GM12878 (cell line): ENCODE measurements around the gene GNAQ. TPM values are rescaled to one million over a fixed set of nuclear protein-coding genes. Genes with fewer than 3 reads are reported as not detected.

Source experiments
- ATAC-seq: fragments of 200-7000 bp; cut with Tn5 transposase; 3 replicates; pipeline ENCODE4 v1.9.1; 2020; ENCODE audit warnings: mild to moderate bottlenecking, moderate library complexity
- BruUV-seq: library from RNA; stranded (reverse); fragments of 400-500 nt; replicated peaks from 2 replicates; lab custom pipeline; 2021; lab: Mats Ljungman, UMichigan
- CTCF ChIA-PET: fragments of 300-600 bp; sonication (Branson Sonifier 250); formaldehyde crosslinking; extraction: SDS; loops from one replicate; lab custom pipeline; 2021; ENCODE audit warnings: inconsistent platforms; lab: Yijun Ruan, JAX
- POLR2A ChIA-PET: fragments of 350-600 bp; formaldehyde crosslinking; extraction: SDS; loops from one replicate; lab custom pipeline; 2021; ENCODE audit warnings: inconsistent platforms; lab: Charles Lee
- RAD21 ChIA-PET: fragments of 300-600 bp; sonication (Branson Sonifier 250); formaldehyde crosslinking; loops from one replicate; lab custom pipeline; 2023; ENCODE audit warnings: antibody characterized with exemption; ENCODE audit not compliant: unreplicated experiment; lab: Charles Lee
- SMC1A ChIA-PET: fragments of 300-600 bp; sonication (Branson Sonifier 250); formaldehyde crosslinking; loops from one replicate; lab custom pipeline; 2023; ENCODE audit not compliant: unreplicated experiment, uncharacterized antibody; lab: Charles Lee
- DNase-seq: peaks from one replicate; pipeline ENCODE4 v3.0.0-alpha.2; 2011; ENCODE audit warnings: low read depth, low spot score
- FAIRE-seq: peaks from 3 replicates; lab custom pipeline; 2011; peaks lifted over from hg19 to GRCh38; lab: Jason Lieb, UNC
- H2AFZ ChIP-seq: 2 replicates; pipeline ENCODE4 v1.6.0; 2011; ENCODE audit warnings: low read depth, low read length, control low read depth; ENCODE audit not compliant: control insufficient read depth
- H3K27ac ChIP-seq: 2 replicates; pipeline ENCODE4 v1.5.1; 2011; ENCODE audit warnings: control low read depth; ENCODE audit not compliant: control insufficient read depth, insufficient read depth
- H3K27me3 ChIP-seq, 2 experiments: replicated peaks in 1 of 2; 2 replicates each; pipeline versions ENCODE4 v1.6.0 to v1.6.1; 2011; ENCODE audit warnings: low read length in 1 of 2; ENCODE audit not compliant: control insufficient read depth in 2 of 2, insufficient read depth in 2 of 2
- H3K36me3 ChIP-seq, 2 experiments: 2 replicates each; pipeline ENCODE4 v1.5.1; 2011; ENCODE audit warnings: low read length in 1 of 2; ENCODE audit not compliant: control insufficient read depth in 2 of 2, insufficient read depth in 2 of 2
- H3K4me1 ChIP-seq: 2 replicates; pipeline ENCODE4 v1.6.1; 2011; ENCODE audit warnings: mild to moderate bottlenecking, low read length, moderate library complexity, mixed read lengths; ENCODE audit not compliant: control insufficient read depth, insufficient read depth
- H3K4me2 ChIP-seq: 2 replicates; pipeline ENCODE4 v1.6.0; 2011; ENCODE audit warnings: control low read depth; ENCODE audit not compliant: control insufficient read depth, insufficient read depth
- H3K4me3 ChIP-seq: fragments of 200-600 bp; sonication (generic); 2 replicates; pipeline ENCODE4 v1.5.1; 2016
- H3K79me2 ChIP-seq: 2 replicates; pipeline ENCODE4 v1.6.0; 2011; ENCODE audit warnings: low read length; ENCODE audit not compliant: control insufficient read depth, insufficient read depth
- H3K9ac ChIP-seq: 2 replicates; pipeline ENCODE4 v1.8.0; 2011; ENCODE audit warnings: low read length, control low read depth, mixed read lengths; ENCODE audit not compliant: control insufficient read depth, insufficient read depth
- H3K9me3 ChIP-seq: replicated peaks from 3 replicates; pipeline ENCODE4 v1.5.1; 2011; ENCODE audit warnings: mild to moderate bottlenecking, low read length; ENCODE audit not compliant: control insufficient read depth, insufficient read depth
- H4K20me1 ChIP-seq: 2 replicates; pipeline ENCODE4 v1.6.0; 2011; ENCODE audit not compliant: control insufficient read depth, insufficient read depth
- BACH1 ChIP-seq: fragments of 450-650 bp; IDR thresholded peaks from 2 replicates; pipeline ENCODE4 v1.6.1; 2017; ENCODE audit warnings: mild to moderate bottlenecking, borderline replicate concordance
- DPF2 ChIP-seq: fragments of 450-650 bp; IDR thresholded peaks from 2 replicates; pipeline ENCODE4 v1.6.1; 2017; ENCODE audit warnings: mild to moderate bottlenecking
- FOS ChIP-seq: IDR thresholded peaks from 3 replicates; pipeline ENCODE4 v1.6.1; 2011; ENCODE audit warnings: borderline replicate concordance; ENCODE audit not compliant: insufficient read length; ENCODE audit errors: extremely low read depth
- FOXK2 ChIP-seq: fragments of 450-650 bp; IDR thresholded peaks from 2 replicates; pipeline ENCODE4 v1.6.1; 2017; ENCODE audit warnings: mild to moderate bottlenecking, moderate library complexity
- MEF2A ChIP-seq: IDR thresholded peaks from 2 replicates; pipeline ENCODE4 v1.6.1; 2011; ENCODE audit warnings: low read depth, mild to moderate bottlenecking, low read length, moderate library complexity; ENCODE audit not compliant: insufficient read depth
- NBN ChIP-seq: fragments of 450-650 bp; IDR thresholded peaks from 2 replicates; pipeline ENCODE4 v1.6.1; 2016
- PBX3 ChIP-seq: IDR thresholded peaks from 2 replicates; pipeline ENCODE4 v1.6.1; 2011; ENCODE audit warnings: mild to moderate bottlenecking, low read depth, low read length, moderate library complexity; ENCODE audit not compliant: insufficient replicate concordance
- SIX5 ChIP-seq: IDR thresholded peaks from 2 replicates; pipeline ENCODE4 v1.6.1; 2011; ENCODE audit warnings: mild to moderate bottlenecking, low read depth, low read length, moderate library complexity; ENCODE audit not compliant: severe bottlenecking
- ZBTB40 ChIP-seq: fragments of 450-650 bp; IDR thresholded peaks from 2 replicates; pipeline ENCODE4 v1.6.1; 2016; ENCODE audit warnings: mild to moderate bottlenecking, moderate library complexity, borderline replicate concordance
- ZNF217 ChIP-seq: fragments of 450-650 bp; IDR thresholded peaks from 2 replicates; pipeline ENCODE4 v1.6.1; 2017; ENCODE audit warnings: antibody characterized with exemption, mild to moderate bottlenecking
- ZNF274 ChIP-seq: IDR thresholded peaks from one replicate; pipeline ENCODE4 v1.8.0; 2011; ENCODE audit not compliant: insufficient read length, insufficient read depth
- ZNF622 ChIP-seq: fragments of 450-650 bp; IDR thresholded peaks from 2 replicates; pipeline ENCODE4 v1.6.1; 2017; ENCODE audit warnings: mild to moderate bottlenecking, inconsistent platforms
- ZSCAN29 ChIP-seq: fragments of 450-650 bp; IDR thresholded peaks from 2 replicates; pipeline ENCODE4 v1.6.1; 2017; ENCODE audit warnings: mild to moderate bottlenecking, moderate library complexity
- WGBS: methylation state at CpG from one replicate; pipeline ENCODE4 v1.1.6; 2016; ENCODE audit warnings: low lambda C conversion rate; ENCODE audit not compliant: insufficient replicate concordance, insufficient coverage; ENCODE audit errors: missing lambda C conversion rate; 5-methylcytosine and 5-hydroxymethylcytosine counted together
- in situ Hi-C: fragments of 300-500 bp; cut with MboI; formaldehyde crosslinking; loops from 9 replicates; pipeline ENCODE4 v1.14.3; 2018; ENCODE audit warnings: mixed read lengths
- intact Hi-C: fragments of 100-400 bp; cut with micrococcal nuclease; formaldehyde crosslinking; loops from one replicate; pipeline ENCODE4 v1.14.2; 2022; ENCODE audit not compliant: unreplicated experiment
- polyA plus RNA-seq, 11 experiments: library from polyadenylated mRNA; depleted of rRNA in 4 of 11; unstranded in 6 of 11; stranded (reverse) in 5 of 11; fragments of >200 nt; fragmentation: Nextera tagmentation in 4 of 11; fragmentation: Illumina TruSeq in 1 of 11; extraction: Ambion mirVana in 4 of 11; extraction: Trizol in 1 of 11; gene quantifications; 1 replicate in 1 of 11; 2 replicates in 10 of 11; pipeline versions ENCODE4 v1.2.1 to v1.2.3, GENCODE V29; 2011 to 2016; ENCODE audit warnings: inconsistent platforms in 2 of 11, missing spikeins in 2 of 11, low read depth in 1 of 11
- total RNA-seq, 4 experiments: library from RNA; depleted of rRNA in 3 of 4; stranded (reverse); fragments of >200 nt in 3 of 4; fragmentation: Illumina TruSeq in 1 of 4; extraction: Trizol in 1 of 4; gene quantifications; 2 replicates each; pipeline versions ENCODE4 v1.2.1 to v1.2.3, GENCODE V29; 2013 to 2021
- TF ChIP-seq, protein P1 (sequence below): IDR thresholded peaks from 2 replicates; pipeline ENCODE4 v1.6.1; 2012; ENCODE audit warnings: low read depth, low read length, improper control_type of control experiment
- TF ChIP-seq, protein P2 (sequence below): IDR thresholded peaks from 2 replicates; pipeline ENCODE4 v1.6.1; 2011; ENCODE audit warnings: borderline replicate concordance, low read depth, mild to moderate bottlenecking, moderate library complexity, low read length; ENCODE audit not compliant: insufficient read depth, poor library complexity, severe bottlenecking

GNAQ gene
- total and polyA plus RNA-seq, 10 of the 15 experiments (the other 5 are each of a cell fraction or from before 2014, with no cell fraction given) = 0.15 to 47.2 (median 0.49) TPM

- TF ChIP-seq ZNF274 (no peak), ZNF622 (no peak), MEF2A (no peak), FOS (no peak), FOXK2 (no peak), ZBTB40 (no peak), ZSCAN29 (no peak), BACH1 (no peak), ZNF217 (no peak), NBN (no peak), DPF2 (no peak), SIX5 (no peak), PBX3 (no peak)
- TF ChIP-seq, protein P1, sequence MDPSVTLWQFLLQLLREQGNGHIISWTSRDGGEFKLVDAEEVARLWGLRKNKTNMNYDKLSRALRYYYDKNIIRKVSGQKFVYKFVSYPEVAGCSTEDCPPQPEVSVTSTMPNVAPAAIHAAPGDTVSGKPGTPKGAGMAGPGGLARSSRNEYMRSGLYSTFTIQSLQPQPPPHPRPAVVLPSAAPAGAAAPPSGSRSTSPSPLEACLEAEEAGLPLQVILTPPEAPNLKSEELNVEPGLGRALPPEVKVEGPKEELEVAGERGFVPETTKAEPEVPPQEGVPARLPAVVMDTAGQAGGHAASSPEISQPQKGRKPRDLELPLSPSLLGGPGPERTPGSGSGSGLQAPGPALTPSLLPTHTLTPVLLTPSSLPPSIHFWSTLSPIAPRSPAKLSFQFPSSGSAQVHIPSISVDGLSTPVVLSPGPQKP = no peak
- TF ChIP-seq, protein P2, sequence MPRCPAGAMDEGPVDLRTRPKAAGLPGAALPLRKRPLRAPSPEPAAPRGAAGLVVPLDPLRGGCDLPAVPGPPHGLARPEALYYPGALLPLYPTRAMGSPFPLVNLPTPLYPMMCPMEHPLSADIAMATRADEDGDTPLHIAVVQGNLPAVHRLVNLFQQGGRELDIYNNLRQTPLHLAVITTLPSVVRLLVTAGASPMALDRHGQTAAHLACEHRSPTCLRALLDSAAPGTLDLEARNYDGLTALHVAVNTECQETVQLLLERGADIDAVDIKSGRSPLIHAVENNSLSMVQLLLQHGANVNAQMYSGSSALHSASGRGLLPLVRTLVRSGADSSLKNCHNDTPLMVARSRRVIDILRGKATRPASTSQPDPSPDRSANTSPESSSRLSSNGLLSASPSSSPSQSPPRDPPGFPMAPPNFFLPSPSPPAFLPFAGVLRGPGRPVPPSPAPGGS = no peak
- Histone ChIP-seq H3K4me1 (no peaks in the 10 kb centered on the region), H3K4me2 (no peak overlapping the region), H3K9me3 (no peaks in the 10 kb centered on the region), H3K9ac (no peak overlapping the region), H3K4me3 (no peak overlapping the region), H3K27me3 (no peaks in the 10 kb centered on the region; a peak in 1 of 4 replicates), H3K36me3 (no peaks in the 10 kb centered on the region), H4K20me1 (no peaks in the 10 kb centered on the region), H3K27ac (no peak overlapping the region), H3K79me2 (no peaks in the 10 kb centered on the region), H2AFZ (no peak overlapping the region)
- ChIA-PET SMC1A (interaction anchor here (1.2 to 6.1 kb wide), 3 partner anchors 9 to 30 kb away, joined by 3 to 28 read pairs (median 3); no protein-coding TSS in a partner anchor), RAD21 (no interaction called here), CTCF (interaction anchor here (1.1 to 2.1 kb wide), 4 partner anchors 9 to 227 kb away, joined by 3 to 13 read pairs (median 4); no protein-coding TSS in a partner anchor), POLR2A (no interaction called here)
- BruUV-seq = no TSS peak
- in situ Hi-C loops = no loop called here
- FAIRE-seq (no peak), ATAC-seq (no peak), DNase-seq (no peak)
- intact Hi-C loops = no loop called here
- 12% methylated on average over 2 of the region's 2 CpGs for WGBS
These were observed 222.9 kb downstream of the GNAQ start for GRCh38 chr9:77808751-77809081.
